Medulla oblongata (tissue), 1 donor: Measurements from ENCODE around the gene IAPP.
"Not testable (repeated sequence)": the region's sequence is repeated elsewhere in the genome, so short reads cannot be mapped to it uniquely, and the experiment has no call there.

Experiments
- DNase-seq: peaks from one replicate; pipeline ENCODE4 v3.0.0-alpha.2; 2015; ENCODE audit errors: extremely low spot score

The IAPP gene

DNA sequence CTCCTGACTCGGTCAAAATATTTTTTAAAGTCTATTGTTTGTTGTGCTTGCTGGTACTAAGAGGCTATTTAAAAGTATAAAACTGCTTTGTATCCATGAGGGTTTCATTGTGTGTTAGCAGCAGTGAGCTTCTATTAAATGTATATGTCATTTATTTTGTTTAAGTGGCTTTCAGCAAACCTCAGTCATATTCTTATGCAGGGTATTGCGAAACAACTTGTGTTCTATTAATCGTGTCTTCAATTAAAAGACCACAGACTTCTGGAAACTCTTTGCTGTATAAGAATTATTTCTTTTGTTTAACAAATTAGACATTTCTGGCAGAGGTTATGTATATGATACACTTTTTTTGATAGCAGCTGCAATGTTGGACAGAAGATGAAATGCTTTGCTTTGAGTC, 6.5 kb downstream of the IAPP start:
- DNase-seq: no peak

GRCh38 chr12:21381320-21381719, 8.6 kb downstream of the IAPP start:
- DNase-seq: not testable (repeated sequence)

GRCh38 chr12:21384261-21384660, 11.6 kb downstream of the IAPP start:
- DNase-seq: no peak

GRCh38 chr12:21387174-21387573, 14.5 kb downstream of the IAPP start:
- no peak for DNase-seq

DNA sequence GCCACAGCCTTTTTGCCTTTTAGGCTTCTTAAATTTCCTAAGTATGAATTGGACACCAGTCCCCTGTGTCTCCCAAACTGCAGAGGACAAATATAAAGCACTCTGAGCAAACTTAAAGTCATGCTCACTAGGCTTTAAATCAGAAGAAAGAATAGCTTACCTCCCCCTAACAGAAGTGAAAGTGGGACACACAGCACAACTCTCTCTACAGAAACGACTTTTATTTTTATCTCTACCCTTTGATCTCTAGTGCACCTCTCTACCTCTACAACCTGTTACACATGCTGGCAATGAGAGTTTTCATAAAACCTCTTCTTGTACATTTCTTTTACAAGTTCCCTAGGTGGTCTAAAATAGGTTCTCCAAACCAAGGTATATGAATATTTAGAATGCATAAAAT, 19.7 kb downstream of the IAPP start:
- DNase-seq: no peak

DNA sequence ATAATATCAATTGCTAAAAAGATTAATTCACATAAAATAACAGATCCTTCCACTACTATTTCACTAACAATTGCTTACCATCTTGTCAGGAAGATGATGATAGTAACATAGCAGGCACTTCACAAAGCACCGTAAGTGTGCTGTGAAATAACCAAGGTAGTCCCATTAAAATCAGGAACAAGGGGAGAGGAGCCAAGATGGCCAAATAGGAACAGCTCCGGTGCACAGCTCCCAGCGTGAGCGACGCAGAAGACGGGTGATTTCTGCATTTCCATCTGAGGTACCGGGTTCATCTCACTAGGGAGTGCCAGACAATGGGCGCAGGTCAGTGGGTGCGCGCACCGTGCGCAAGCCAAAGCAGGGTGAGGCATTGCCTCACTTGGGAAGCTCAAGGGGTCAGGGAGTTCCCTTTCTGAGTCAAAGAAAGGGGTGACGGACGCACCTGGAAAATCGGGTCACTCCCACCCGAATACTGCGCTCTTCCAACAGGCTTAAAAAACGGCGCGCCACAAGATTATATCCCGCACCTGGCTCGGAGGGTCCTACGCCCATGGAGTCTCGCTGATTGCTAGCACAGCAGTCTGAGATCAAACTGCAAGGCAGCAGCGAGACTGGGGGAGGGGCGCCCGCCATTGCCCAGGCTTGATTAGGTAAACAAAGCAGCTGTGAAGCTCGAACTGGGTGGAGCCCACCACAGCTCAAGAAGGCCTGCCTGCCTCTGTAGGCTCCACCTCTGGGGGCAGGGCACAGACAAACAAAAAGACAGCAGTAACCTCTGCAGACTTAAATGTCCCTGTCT, 22.3 kb downstream of the IAPP start:
- DNase-seq: not testable (repeated sequence)

- DNase-seq: no peak
Observed at GRCh38 chr12:21413369-21414277, 40.9 kb downstream of the IAPP start.

- DNase-seq: no peak
Observed at GRCh38 chr12:21416511-21417121, 43.9 kb downstream of the IAPP start.

GRCh38 chr12:21418398-21418797, 45.7 kb downstream of the IAPP start:
- DNase-seq: not testable (repeated sequence)

GRCh38 chr12:21419009-21419699, 46.5 kb downstream of the IAPP start:
- not testable (repeated sequence) for DNase-seq

GRCh38 chr12:21428241-21428640, 55.5 kb downstream of the IAPP start:
- DNase-seq: no peak
